Activated T-cell treated with anti-CD3 and anti-CD28 coated beads for 24 hours (primary cell): Measurements from ENCODE around the gene CD9.
A peak's percentile ranks its signal among the peaks of the same experiment; 100 is the strongest.
"Not testable (repeated sequence)": the region's sequence is repeated elsewhere in the genome, so short reads cannot be mapped to it uniquely, and the experiment has no call there.

Experiments
- DNase-seq: peaks from one replicate; pipeline ENCODE4 v3.0.0-alpha.2; 2020; ENCODE audit warnings: low read depth

The CD9 gene

DNA sequence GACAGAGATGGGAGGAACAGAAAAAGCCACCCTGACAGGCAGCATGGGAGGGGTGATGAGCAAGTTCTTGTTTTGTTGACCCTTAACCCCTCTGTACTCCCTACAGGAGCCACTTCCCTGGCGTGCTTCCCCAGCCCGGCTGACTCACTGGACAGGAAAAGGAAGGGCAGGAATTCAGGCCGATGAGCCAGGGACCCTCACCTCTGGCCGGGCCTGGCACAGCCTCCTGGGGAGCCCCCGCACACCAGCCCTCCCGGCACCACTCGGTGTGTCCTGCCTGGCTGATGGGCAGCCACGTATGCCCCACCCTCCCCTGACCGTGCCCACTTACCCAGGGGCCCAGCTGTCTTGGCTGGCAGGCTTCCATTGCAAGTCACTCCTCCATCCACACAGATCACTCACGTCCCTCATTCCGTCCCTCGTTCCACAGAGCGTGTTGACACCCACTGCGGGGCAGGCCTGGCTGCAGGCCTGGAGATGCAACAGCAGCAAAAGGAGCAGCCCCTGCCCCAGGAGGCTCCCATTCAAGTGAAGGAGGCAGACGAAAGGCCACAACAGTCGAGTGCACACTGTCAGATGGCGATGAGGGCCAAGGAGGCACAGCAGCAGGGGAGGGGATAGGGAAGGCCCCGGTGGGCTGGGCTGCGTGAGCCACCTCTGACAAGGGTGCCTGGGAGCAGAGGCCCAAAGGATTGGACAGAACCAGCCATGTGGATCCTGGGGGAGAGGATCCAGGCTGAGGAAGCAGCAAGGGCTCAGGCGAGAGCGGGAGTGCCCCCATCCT lies 19.7 kb upstream of the CD9 start:
- no peak for DNase-seq

DNA sequence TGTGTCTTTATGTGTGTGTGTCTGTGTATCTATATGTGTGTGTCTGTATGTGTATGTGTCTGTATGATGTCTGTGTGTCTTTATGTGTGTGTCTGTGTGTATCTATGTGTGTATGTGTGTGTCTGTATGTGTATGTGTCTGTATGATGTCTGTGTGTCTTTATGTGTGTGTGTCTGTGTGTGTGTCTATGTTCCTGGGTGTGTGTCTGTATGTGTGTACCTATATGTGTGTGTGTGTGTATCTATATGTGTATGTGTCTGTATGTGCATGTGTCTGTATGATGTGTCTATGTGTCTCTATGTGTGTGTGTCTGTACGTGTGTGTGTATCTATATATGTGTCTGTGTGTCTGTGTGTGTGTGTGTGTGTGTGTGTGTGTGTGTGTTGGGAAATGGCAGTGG lies 19.0 kb upstream of the CD9 start:
- DNase-seq, result no peak

DNA sequence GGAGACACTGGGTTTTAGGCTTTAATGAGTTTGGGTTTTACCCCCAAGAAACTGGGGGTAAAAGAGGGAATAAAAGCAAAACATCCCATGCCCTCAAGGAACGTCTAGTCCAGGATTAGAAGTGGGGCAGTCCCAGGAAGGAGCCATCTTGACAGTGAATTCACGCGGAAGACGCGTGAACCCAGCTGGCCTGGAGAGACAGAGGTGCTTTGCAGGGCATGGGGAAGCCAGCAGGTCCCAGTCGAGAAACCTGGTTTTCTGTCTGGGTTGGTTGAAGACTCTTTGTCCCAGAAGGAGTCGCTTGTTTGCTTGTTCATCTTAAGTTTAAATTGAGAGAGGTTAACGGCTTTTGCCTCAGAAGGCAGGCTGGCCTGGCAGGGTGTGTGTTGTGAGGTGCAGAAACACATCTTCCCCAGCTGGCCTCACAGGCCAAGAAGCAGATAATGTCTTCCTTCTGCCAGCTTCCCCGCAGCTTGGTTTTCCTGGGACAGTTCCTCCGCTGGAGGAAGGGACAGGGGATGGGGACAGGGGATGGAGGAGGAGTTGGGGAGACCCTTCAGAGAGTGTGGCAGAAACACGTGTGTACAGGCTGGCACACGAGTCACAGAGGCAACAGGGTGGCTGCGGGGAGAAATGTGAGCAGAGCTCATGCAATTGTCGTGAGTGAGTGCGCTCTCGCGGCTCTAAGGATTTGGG lies 18.5 kb upstream of the CD9 start:
- DNase-seq, result no peak

DNA sequence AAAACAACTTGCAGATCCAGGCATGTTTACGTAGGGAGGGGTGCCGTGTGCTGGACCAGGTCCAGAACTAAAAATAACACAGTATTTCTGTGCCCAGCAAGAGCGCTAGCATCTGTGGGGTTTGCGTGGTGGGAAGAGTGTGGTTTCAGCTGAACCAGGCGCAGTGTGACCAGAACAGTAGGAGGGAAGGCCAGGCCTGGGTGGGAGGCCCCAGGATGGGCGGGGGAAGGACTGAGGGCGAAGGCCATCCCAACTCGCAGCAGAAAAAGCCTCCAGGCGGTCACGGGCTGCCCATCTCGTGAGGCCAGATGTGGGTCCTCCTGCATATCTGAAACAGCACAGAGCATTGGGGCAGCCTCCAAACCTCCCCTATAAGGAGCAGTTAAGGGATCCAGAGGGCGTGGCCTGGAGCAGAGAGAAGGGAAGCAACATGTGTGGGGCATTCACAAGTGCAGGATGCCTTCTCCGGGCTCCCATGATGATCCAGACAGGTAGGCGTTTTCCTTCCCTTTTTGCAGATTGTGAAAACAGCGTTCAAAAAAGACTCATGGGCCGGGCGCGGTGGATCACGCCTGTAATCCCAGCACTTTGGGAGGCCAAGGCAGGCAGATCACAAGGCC lies 17.8 kb upstream of the CD9 start:
- no peak for DNase-seq

DNA sequence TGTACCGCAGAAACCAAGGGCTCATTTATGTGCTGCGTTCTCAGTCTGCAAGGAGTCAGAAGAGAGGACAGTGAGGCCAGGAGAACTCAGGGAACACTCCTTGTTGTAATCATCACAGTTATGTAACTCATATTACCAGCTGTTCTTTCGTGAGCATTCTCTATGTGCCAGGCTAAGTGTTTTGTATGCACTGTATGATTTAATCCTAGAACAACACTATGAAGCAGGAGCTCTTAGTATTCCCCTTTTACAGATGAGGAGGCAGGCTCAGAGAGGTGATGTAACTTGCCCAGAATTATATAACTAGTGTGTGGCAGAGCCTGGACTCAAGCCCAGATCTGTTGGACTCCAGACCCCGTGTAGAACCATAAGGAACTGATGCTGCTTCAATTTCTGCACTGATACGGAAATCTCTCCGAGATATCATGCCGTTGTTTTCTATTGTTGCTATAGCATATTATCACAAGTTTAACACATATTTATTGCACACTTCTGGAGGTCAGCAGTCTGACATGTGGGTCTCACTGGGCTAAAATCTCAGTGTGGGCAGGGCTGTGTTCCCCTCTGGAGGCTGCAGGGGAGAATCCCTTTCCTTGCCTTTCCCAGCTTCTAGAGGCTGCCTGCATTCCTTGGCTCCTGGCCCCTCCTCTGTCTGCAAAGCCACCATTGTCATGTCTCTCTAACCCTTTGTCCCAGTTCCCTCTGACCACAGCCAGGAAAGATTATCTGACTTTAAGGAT lies 16.3 kb upstream of the CD9 start:
- no peak for DNase-seq

DNA sequence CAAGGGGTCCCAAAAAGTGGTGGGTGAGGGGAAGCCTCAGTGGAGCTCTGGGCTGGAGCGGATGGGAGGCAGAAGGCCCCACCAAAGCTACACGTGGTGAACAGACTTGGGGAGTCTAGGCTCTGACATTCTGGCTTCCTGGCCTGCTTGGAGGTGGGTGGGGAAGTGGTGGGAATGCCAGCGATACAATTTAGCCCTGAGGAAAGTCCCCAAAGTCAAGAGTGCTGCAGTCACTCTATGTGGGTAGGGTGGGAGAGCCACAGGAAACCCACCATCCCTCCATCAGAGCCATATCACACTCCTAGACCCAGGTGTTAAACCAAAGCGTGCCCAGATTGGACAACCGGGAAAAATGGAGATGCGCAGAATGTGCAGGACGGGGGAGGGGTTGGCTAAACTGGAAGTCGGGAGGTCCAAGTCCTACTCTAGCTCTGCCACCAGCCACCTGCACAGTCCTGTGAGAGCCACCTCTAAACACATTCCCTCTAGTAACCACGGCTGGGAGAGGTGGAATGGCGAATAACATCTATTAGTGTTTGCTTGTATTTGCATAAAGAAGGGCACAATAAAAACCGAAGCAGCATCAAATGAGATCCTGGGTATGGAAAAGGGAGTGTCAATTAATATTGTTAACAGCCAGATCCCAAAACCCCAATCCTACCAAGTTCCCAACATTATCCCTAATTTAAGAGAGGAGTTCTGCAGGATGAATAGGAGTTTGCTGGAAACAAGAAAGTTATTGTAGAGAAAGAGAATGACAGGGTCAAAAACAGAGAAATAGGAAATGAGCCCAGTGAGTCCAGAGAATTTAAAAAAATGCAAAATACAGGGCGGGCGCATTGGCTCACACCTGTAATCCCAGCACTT lies 14.0 kb upstream of the CD9 start:
- no peak for DNase-seq

DNA sequence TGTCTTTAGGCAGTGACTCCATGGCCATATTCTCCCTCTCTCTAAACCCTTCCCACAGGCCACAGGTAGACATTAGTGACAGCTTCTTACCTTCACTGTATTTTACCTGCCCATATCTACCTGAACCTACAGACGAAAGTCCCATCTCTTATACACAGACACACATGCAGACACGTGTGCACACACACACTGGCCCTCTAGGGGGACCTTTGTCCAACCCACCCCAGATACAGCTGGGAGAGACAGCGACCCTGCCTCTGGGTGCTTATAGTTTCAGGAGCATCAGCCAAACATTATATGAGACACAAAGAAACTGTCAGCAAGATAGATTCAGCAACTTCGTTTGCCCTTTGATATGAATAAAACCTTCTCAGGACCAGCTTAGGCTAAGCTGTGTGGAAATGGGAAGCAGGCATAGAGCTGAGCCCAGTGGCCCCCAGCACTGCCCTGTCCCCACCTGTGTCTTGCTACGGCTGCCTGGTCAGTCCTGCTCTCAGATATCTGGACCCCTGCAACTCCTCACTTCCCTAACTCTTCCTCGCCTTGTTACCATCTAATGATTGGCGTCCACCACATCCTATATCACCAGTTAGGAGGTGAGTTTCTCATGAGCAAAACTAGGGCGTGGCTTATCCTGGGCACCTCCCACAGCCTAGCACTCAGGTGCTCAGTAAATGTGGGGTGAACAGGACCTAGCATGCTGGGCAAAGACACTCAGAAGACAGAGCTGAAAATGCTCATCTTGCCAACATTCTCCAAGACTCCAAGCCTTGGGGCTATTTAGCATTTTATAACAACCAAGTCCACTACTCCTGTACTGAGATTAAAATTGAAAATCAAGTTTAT lies 12.0 kb upstream of the CD9 start:
- no peak for DNase-seq

DNA sequence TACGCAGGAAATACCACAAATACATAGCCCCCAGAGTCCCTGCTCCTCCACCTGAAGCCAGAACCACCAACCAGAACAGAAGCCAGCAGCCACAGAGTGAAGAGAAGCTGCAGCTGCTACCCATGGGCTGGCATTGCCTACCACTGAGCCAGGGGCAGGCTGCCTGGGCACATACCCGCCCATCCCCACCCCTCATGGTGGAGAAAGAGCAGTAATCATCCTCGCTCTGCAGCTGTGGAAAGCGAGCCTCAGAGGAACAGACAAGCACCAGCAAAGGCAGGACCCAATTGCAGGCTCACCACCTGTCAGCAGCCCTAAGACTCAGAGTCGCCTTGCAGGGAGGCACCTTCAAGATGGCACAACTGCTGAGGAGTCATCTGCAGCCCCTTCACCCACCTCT lies 11.2 kb upstream of the CD9 start:
- DNase-seq, result no peak

DNA sequence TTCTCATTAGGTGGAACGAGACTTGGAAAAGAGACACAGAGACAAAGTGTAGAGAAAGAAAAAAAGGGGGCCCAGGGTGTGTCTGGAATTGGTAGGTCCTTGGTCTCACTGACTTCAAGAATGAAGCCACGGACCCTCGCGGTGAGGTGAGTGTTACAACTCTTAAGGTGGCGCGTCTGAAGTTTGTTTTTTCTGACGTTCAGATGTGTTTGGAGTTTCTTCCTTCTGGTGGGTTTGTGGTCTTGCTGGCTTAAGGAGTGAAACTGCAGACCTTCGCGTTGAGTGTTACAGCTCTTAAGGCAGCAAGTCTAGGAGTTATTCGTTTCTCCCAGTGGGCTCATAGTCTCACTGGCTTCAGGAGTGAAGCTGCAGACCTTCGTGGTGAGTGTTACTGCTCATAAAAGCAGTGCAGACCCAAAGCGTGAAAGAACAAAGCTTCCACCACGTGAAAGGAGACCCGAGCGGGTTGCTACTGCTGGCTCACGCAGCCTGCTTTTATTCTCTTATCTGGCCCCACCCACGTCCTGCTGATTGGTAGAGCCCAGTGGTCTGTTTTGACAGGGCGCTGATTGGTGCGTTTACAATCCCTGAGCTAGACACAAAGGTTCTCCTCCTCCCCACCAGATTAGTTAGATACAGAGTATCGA lies 10.1 kb upstream of the CD9 start:
- DNase-seq, result not testable (repeated sequence)

DNA sequence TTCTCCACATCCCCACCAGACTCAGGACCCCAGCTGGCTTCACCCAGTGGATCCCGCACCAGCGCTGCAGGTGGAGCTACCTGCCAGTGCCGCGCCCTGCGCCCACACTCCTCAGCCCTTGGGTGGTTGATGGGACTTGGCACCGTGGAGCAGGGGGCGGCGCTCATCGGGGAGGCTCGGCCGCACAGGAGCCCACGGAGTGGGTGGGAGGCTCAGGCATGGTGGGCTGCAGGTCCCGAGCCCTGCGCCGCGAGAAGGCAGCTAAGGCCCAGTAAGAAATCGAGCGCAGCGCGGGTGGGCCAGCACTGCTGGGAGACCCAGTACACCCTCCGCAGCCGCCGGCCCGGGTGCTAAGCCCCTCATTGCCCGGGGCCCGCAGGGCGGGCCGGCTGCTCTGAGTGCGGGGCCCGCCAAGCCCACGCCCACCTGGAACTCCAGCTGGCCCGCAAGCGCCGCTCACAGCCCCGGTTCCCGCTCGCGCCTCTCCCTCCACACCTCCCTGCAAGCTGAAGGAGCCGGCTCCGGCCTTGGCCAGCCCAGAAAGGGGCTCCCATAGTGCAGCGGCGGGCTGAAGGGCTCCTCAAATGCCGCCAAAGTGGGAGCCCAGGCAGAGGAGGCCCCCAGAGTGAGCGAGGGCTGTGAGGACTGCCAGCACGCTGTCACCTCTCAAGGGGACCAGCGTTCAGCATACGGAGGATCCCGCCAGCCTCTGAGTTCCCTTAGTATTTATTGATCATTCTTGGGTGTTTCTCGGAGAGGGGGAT lies 9.3 kb upstream of the CD9 start:
- not testable (repeated sequence) for DNase-seq

DNA sequence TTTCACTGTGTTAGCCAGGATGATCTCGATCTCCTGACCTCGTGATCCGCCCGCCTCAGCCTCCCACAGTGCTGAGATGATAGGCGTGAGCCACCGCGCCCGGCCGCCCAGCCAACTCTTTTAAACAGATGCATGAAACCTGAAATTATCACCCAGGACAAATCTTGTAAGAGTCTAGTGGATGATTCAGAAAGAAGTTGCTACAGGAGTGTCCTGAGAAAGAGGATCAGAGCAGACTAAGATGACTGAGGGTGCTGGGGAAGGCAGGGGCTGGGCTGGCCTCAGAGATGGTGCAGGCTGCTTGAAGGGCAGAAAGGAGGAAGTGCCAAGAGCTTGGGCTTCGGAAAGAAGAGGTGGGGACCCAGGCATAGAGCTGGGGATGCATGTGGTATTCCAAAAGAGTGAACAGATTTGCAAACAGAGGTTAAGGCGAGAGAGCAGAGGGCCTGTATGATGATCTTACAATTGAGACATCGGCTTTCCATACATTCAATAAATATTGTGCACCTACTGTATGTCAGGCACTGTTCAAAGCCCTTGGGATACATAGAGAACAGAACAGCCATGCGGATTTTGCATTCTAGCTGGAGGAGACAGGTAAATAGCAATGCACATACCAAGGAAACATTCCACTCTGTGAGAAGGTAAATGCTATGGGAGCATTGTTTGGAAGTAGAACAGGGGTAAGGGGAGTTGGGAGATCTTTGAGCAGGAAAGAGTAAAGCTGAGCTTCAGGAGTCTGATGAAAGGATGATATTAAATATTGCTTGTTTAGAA lies 7.4 kb upstream of the CD9 start:
- DNase-seq, result no peak

DNA sequence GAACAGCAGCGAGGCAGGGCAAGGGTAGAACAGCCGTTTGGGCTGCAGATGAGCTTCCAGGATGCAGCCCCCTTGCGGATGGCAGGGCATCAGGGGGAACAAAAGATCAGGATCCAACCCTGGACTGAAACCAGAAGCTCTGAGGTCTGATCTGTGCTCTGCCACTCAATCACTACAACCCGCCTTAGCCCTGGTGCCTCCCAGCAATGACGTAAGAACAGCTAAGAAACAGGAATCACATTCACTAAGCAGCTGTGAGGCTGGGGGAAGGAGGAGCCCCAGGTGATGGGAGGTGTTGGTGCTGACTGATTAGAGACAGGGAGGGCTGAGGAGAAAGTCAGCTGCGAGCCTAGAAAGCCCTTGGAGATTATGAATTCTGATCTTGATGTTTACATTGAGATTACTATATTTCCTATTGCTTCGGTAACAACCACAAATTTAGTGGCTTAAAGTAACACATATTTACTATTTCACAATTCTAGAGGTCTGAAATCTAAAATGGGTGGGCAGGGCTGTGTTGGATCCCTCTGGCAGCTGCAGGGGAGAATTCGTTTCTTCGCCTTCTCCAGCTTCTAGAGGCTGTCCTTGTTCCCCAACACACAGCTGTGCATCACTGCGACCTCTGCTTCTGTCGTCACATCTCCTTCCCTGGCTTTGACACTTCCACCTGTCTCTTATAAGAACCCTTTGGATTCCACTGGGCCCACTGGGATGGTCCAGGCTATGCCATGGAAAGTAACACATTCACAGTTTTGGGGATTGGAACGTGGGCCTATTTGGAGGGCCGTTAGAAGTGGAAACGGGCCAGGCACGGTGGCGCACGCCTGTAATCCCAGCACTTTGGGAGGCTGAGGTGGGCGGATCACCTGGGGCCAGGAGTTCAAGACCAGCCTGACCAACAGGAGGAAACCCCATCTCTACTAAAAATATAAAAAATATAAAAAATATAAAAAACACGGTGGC lies 6.1 kb upstream of the CD9 start:
- DNase-seq, result no peak

DNA sequence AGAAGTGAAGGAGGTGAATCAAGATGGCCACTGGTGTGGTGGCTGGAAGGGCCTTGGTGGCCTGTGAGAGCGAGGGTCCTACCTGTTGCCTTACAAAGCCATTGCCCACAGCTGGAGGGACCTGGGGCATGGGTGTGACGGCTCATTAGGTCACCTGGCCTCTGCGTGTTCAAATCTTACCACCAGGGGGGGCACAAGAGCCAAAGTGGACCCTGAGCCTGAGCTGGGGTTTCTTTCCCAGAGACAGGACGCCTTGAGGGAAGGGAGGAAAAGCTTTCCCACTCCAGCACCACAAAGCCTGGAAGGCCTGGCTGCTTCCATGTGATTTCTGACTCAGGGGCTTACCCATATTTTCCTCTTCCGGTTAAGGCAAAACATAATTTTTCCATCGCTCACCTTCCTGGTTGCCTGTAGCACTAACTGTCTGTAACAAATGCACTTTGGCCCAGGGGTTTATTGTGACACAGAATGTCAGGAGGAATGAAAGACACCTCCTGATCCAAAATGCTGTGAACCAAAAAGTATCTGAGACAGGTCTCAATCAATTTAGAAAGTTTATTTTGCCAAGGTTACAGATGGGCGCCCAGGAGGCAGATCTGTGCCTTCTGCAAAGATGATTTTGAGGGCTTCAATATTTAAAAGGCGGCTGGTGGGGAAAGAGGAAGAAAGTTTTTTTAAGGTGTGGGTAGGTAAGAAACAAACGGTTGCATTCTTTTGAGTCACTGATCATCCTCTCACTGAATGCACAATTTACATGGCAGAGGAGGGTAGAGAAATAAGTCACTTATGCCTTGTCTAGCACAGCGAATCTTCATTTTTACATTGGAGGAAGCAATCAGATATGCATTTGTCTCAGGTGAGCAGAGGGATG lies 4.3 kb upstream of the CD9 start:
- peak; percentile 66 for DNase-seq

DNA sequence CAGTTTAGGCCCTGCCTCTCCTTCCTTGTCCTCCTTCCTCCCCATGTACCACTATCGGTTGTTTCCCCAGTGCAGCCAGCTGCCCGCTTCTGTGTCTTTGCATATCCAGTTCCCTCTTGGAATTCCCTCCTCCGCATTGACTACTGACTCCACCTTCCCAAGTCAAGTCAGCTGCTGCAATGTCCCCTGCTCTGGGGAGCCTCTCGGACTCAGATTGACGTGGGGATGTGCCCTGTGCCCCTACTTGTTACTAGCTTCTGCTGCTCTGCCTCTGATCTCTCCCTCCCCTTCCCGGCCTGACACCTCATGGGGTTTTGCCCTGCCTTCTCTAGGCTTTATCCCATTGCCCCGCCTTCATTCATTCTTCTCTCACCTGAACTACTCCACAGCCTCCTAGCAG lies 2.1 kb upstream of the CD9 start:
- no peak for DNase-seq

DNA sequence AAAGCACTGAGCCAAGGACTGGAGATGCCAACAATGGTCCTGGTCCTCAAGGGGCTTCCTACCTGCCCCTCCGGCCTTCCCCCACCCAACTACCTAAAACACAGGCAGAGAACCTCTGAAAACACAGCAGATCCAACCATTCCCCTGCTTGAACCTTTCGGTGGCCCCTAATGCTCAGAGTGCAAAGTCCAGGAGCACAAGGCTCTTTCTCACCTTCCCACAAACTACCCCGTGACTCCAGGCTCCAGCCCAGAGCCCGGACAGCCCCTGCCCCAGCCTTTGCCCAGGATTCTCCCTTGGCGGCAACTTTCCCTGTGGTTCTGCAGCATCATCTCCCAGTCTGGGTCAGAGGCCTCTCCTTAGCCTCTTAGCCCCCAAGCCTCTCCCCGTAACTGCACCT lies 1.6 kb upstream of the CD9 start:
- DNase-seq, result no peak

DNA sequence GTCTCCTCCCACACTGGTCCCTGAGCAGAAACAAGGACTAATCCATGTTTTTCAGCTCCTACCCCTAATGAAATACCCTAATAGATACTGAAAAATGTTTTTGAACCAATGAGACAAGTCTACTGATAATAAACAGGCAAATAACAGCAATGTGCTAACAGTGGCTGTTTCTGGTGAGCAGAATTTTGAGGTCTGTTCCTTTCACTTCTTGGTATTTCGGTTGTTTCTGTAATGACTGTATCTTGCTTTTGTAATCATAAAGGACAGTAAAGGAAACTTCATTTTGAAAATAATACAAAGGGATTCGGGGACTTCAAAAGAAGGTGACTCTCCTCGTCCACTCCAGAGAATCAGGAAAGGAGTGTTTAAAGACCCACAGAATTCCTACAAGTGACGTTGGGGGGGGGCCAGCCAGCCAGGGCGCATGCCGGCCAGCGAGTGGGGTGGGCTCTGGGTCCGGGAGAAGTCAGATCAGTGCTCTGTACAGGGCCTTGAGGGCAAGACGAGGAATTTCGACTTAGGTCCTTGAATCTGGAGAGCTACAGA lies 1.1 kb upstream of the CD9 start:
- no peak for DNase-seq
